Prostate gland (tissue), 2 donors: Measurements from ENCODE around the gene SCYGR5.

ENCODE experiments used
- CTCF ChIP-seq, 4 experiments: fragments of 200-600 bp in 2 of 4; fragments of 450-650 bp in 2 of 4; sonication (generic) in 2 of 4; IDR thresholded peaks; 1 replicate in 3 of 4; 2 replicates in 1 of 4; pipeline ENCODE4 v1.5.1; 2016 to 2019; ENCODE audit warnings: antibody characterized with exemption in 4 of 4, mild to moderate bottlenecking in 2 of 4, moderate library complexity in 2 of 4
- POLR2A ChIP-seq: fragments of 450-650 bp; IDR thresholded peaks from one replicate; pipeline ENCODE4 v1.6.1; 2016; ENCODE audit warnings: antibody characterized with exemption, mild to moderate bottlenecking
- POLR2AphosphoS5 ChIP-seq: sonication (generic); formaldehyde crosslinking; IDR thresholded peaks from one replicate; pipeline ENCODE4 v1.6.1; 2017; ENCODE audit warnings: antibody characterized with exemption

DNA sequence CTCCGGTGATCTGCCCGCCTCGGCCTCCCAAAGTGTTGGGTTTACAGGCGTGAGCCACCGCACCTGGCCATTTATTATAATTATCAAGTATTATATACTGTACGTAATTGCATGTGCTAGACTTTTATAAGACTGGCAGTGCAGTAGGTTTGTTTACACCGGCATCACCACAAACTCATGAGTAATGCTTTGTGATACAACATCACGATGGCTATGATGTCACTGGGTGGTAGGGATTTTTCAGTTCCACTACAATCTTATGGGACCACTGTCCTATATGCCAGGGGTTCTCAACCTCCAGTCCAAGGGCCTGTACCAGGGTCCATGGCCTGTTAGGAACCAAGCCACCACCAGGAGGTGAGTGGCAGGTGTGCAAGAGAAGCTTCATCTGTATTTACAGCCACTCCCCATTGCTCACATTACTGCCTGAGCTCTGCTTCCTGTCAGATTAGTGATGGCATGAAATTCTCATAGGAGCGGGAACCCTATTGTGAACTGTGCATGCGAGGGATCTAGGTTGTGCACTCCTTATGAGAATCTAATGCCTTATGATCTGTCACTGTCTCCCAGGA is 39.9 kb upstream of the SCYGR5 start:
- TF ChIP-seq CTCF (IDR thresholded peaks at IDR 0.05) (no peak), POLR2A (no peak), POLR2AphosphoS5 (no peak)
